HG03025 (cell line): ENCODE measurements around the gene PPFIA1.

Experiments
- ATAC-seq: cut with Tn5 transposase; IDR thresholded peaks from one replicate; pipeline ENCODE4 v1.9.1; 2021; ENCODE audit warnings: mild to moderate bottlenecking, moderate library complexity; ENCODE audit not compliant: unreplicated experiment, low FRiP score

The PPFIA1 gene

DNA sequence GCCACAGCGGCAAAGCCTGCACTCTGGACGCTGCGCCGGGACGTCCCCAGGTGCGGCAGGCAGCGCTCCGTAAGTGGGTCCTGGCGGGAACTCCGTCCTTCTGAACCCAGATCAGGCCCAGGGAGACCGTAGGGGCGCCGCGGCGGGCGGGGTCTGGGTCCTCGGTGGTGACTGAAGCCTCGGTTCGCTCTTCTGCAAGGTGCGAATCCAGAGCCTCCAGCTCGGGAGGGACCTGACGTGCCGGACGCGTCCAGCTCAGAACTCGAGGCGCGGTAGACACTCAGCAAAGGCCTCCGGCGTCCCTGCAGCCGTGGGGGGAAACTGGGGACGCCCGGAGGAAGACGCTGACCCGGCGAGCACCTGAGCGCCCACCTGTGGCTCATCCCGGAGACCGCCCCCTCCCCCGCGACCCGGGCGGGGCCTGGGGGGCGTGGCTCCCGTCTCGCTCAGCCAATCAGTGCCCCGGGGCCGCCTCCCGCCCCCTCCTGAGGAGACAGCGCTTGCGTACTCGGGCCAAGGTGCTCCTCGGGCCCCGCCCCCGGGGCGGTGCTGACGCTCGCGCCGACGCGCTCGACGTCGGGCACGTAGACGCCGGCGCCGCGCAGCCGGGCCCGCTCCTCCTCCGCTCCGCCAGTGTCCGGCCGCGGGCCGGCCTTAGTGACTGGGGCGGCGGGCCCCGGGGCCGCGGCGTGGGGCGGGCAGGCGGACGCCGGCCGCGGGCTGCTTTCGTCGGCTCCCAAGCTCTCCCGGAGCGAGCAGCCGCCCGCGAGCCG, at the start of gene PPFIA1:
PPFIA1 (plus strand) TSS at position 587 of the 773 bp plus-strand sequence. CDS start 1,483 bp downstream, outside the sequence.
- ATAC-seq, result peak; percentile 84

DNA sequence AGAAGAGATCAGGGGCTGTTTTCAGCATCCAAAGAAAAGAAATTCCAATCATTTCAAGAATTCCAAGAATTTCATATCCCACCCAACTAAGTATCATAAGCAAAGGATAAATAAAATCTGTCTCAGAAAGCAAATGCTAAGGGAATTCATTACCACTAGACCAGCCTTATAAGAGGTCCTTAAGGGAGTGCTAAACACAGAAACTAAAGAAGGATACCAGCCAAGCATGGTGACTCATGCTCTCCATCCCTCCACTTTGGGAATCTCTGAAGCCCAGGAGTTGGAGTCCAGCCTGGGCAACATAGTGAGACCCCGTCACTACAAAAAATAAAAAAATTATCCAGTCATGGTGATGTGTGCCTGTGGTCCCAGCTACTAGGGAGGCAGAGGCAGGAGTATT, 49.6 kb upstream of the PPFIA1 start:
- ATAC-seq, result no peak

GRCh38 chr11:70225681-70226177, 44.8 kb upstream of the PPFIA1 start:
- no peak for ATAC-seq

GRCh38 chr11:70226183-70226582, 44.3 kb upstream of the PPFIA1 start:
- ATAC-seq, result no peak

- ATAC-seq, result no peak
Measured at GRCh38 chr11:70226967-70227366, 43.5 kb upstream of the PPFIA1 start.

DNA sequence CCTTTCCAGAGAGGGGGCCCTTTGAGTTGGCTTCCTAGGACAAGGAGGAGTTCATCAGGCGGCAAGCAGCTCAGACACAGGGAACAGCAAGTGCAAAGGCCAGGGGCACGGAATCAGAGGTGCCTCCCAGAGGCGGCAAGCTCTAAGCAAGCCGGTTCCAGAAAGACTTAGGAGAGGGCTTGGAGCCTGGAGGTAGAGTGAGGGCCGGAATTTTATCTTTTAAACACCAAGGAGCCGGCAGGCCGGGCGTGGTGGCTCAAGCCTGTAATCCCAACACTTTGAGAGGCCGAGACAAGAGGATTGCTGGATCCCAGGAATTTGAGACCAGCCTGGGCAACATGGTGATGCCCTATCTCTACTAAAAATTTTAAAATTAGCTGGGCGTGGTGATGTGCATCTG, 40.8 kb upstream of the PPFIA1 start:
- ATAC-seq, result no peak

DNA sequence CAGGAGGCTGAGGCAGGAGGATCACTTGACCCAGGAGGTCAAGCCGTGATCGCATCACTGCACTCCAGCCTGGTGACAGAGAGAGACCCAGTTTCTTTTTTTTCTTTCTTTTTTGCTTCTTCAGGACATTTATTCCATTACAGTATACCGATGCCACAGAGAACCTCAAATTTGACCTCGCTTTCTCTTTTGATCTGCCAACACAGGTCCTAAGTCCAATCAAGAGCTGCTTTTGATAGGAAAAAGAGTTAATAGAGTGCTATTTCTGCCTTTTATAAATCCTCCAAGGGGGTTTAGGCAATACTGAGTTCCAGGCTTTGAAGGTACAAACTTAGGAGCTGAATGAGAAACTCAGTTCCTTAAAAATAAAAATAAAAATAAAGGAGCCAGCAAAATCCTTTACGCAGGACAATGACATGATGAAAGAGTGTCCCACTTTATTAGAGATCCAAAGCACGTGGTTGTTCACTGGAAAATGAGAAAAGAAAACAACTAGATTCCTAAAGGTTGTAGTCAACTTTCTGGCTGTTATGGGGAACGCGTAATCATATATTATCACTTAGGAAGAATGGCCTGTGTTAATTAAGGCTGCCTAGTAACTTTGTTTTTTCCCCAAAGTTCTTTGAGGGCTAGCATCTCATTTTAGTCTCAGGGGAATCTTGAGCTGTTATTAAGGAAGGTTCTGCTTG, 40.2 kb upstream of the PPFIA1 start:
- ATAC-seq, result no peak

- no peak for ATAC-seq
Measured at GRCh38 chr11:70230840-70231710, 39.4 kb upstream of the PPFIA1 start.

DNA sequence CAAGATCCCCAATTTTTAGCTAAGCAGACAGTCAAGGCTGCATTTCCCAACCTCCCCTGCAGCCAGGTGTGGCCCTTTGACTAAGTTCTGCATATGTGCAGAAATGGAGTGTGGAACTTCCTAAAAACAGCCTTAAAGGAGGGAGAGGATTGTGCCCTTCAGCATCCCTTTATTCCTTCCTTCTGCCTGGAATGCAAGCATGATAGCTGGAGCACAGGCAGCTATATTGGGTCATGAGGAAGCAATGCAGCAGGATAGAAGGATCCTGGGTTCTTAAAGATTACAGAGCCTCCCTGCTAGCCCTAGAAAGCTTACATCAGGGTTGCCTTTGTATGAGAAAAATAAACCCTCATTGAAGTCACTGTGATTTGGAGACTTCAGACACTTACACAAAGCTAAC, 37.5 kb upstream of the PPFIA1 start:
- no peak for ATAC-seq

DNA sequence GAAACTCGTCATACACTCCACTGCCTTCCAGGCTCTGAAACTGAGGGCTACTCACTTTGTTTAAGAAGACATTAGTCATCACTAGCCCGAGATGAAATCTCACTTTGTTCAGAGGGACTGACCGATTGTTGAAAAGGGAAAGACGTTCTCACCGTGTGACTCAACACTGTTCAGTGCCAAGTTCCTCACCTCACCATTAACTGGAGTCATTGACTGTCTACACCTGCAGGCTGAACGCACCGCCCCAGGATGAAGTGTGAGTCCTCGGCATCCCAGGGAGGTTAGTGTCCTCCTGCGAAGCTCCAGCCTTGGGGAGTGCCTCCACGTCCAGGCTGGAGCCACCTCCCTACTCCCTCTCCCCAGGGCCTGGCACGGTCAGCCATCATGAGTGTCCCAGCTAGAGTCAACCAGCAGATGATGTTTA, 37.0 kb upstream of the PPFIA1 start:
- ATAC-seq, result no peak

GRCh38 chr11:70233962-70234361, 36.5 kb upstream of the PPFIA1 start:
- ATAC-seq, result no peak

DNA sequence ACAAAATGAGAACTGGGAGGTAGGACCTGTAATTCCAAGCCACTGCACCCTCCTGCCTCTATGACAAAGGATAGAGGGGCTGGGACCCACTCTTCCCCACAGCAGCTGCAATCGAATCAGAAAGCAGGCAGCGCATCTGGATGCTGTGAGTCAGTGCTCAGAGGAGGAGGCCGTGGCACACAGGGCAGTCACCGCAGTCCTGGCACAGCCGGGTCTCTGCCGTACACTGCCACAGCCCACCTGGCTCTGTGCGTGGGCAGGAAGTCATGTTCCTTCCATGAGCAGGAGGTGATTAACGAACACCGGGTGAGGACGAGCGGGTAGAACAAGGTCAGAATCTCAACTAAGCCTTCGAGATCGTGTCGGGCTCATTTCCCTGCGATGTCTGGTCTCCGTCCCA, 30.2 kb upstream of the PPFIA1 start:
- ATAC-seq, result no peak

GRCh38 chr11:70241709-70242108, 28.8 kb upstream of the PPFIA1 start:
- ATAC-seq, result no peak

GRCh38 chr11:70242885-70243284, 27.6 kb upstream of the PPFIA1 start:
- ATAC-seq, result no peak

DNA sequence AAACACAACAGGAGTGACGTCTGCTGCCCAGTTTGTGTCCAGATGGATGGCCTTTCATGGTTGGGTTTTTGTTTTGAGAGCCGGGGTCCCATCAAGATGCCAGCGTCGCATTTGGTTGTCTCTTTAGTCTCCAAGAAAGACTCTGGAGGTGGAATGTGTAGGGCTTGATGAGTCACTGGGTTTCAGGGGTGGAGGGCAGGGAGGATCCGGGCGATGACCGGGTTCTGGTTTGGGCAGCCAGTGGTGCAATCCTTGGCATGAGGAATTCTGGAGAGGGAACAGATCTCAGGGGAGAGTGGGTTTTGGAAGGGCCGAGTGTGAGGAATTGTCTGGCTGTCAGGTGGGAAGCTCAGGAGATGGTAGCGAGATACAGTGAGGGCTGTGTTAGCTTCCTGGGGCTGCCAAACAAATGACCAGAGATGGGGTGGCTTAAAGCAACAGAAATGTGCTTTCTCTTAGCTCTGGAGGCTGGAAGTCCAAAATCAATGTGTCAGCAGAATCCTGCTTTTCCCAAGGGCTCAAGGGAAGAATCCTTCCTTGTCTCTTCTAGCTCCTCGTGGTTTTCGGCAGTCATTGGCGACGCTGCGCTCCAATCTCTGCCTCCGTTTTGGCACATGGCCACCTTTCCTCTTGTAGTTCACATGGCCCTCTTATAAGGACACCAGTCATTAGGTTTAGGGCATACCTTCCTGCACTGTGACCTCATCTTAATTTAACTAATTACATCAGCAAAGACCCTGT, 26.4 kb upstream of the PPFIA1 start:
- ATAC-seq, result no peak

- no peak for ATAC-seq
Measured at GRCh38 chr11:70244698-70245097, 25.8 kb upstream of the PPFIA1 start.

DNA sequence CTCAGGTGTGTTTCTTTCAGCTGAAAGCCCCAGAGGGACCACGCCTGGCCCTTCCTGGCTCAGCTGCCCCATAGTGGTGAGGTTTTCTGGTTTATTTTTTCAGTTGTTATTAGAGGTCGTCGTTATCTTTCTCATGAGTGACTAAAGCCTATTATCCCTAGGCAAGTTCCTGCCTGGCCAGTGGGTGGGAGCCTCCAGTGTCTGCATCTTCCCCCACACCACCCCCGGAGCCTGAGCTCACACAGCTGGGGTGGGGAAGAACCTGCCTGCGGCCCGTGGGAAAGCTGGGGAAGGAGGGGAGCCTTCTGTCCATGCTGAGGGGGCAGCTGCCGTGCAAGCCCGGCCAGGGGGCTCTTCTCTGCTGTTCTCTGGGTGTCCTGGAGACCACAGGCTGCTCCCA, 24.3 kb upstream of the PPFIA1 start:
- ATAC-seq, result no peak

DNA sequence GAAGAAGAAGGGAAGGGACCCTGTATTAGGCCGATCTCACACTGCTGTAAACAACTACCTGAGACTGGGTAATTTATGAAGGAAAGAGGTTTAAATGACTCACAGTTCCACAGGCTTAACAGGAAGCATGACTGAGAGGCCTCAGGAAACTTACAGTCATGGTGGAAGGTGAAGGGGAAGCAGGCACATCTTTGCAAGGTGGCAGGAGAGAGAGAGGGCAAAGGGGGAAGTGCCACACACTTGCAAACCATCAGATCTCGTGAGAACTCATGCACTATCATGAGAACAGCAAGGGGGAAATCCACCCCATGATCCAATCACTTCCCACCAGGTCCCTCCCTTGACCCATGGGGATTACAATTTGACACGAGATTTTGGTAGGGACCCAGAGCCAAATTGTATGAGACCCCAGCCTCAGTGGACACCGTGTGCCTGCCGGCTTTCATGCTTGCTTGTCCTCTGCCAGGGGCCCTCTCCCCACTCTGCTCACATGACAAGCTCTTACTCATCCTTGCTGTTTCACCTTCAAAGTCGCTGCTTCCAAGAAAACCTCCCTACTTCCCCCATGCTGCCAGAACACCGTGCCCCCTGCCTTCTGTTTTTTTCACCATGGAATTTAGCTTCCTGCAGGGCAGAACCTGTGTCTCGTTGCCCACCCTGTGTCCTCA, 23.3 kb upstream of the PPFIA1 start:
- no peak for ATAC-seq

- ATAC-seq, result no peak
Measured at GRCh38 chr11:70247710-70248072, 22.8 kb upstream of the PPFIA1 start.
